GM18502 (cell line): ENCODE results near the gene CCDC70.

ENCODE experiments used
- ATAC-seq: cut with Tn5 transposase; IDR thresholded peaks from one replicate; pipeline ENCODE4 v1.9.1; 2021; ENCODE audit warnings: mild to moderate bottlenecking; ENCODE audit not compliant: unreplicated experiment, poor library complexity

CCDC70 gene

GRCh38 chr13:51856027-51856736 is 5.6 kb upstream of the CCDC70 start:
- ATAC-seq: no peak

GRCh38 chr13:51856998-51857397 is 4.8 kb upstream of the CCDC70 start:
- no peak for ATAC-seq

DNA sequence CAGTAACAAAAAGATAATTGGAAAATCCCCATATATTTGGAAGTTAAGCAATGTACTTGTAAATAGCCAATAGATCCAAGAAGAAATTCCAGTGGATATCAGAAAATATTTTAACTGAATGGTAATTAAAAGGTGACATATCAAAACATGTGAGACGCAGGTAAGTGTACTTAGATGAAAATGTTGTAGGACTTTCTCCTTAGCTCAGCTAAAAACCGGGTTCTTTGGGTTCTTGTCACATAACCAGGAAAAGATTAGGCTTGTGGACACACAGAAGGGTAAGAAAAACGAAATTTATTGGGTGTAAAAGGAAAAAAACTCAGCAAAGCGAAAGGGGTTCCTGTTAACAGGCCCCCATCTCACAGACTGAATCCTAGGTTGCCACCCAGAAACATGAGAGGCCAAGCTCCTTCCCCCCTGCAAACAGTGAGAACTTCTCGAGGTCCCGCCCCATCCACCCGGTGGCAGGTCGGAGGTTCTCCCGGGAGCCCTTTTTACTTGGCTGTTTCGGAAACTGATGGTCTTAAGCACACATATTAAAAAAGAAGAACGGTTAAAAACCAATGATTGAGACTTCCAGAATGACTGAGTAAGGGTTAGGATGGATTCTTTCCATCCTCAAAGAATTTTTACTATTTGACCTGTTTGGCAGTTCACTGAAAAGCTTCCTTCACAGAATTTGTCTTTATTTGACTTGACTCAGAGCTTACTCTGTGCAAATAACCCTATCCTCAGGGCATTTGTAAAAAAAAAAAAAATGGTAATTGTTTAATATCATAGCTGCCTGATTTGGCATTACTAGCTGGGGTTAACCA is 3.1 kb upstream of the CCDC70 start:
- ATAC-seq: no peak

DNA sequence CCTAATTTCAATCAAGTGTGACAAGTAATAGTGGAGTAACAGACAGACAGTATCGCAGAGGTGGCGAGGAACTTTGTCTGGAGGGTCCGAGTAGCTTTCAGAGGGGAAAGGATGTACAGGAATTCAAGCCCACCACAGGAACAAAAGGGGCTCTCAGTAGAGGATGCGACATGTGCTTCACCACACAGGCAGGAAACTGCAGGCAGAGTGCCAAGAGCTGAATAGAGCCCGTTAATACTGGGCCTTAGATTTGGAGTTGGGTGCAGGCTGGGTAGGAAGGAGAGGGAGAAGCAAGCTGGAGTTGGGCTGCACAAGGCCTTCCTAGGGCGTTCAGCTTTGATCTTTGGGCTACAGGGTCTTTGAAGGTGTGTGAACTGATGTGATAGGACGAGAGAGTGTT is 1.2 kb downstream of the CCDC70 start:
- no peak for ATAC-seq

GRCh38 chr13:51865838-51866237 is 4.1 kb downstream of the CCDC70 start:
- ATAC-seq: no peak

DNA sequence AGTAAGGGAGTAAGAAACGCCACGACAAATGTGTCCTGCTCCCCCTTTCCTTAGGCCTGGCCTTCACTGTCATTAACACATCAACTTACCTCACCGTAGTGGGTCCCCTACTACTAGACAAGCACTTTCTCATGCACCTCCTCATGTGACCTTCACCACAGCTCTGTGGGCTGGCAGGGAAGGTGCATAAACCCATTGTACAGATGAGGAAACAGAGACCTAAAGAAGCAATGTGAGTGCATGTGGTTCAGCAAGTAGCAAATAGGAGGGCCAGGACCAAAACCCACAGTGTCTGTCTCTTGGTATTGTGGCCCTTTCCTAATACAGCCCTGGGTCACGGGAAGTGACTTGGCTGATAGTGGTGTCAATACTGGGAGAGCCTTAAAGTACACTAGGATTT is 5.3 kb downstream of the CCDC70 start:
- no peak for ATAC-seq

- no peak for ATAC-seq
Measured at GRCh38 chr13:51869916-51870315, 8.1 kb downstream of the CCDC70 start.

GRCh38 chr13:51870616-51871015 is 8.8 kb downstream of the CCDC70 start:
- no peak for ATAC-seq

GRCh38 chr13:51873117-51873798 is 11.5 kb downstream of the CCDC70 start:
- ATAC-seq: no peak

DNA sequence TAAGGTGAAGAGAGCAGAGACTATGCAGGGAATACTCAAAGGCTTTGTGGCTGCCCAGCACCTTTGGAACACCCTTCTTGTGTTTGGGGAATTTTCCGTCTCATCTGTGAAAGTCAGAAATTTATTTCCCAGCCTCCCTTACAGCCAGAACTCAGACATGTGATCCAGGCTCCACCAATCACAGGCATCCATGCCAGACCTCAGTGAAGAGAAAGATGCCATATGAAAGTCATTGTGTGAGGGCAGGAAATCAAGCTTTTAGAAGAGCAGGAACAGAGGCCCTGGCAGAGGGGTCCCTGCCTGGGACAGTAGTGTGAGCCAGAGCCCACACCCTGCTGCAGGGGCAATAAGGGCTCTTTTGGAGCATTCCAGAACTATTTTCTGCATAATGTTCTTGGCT is 12.1 kb downstream of the CCDC70 start:
- ATAC-seq: no peak

DNA sequence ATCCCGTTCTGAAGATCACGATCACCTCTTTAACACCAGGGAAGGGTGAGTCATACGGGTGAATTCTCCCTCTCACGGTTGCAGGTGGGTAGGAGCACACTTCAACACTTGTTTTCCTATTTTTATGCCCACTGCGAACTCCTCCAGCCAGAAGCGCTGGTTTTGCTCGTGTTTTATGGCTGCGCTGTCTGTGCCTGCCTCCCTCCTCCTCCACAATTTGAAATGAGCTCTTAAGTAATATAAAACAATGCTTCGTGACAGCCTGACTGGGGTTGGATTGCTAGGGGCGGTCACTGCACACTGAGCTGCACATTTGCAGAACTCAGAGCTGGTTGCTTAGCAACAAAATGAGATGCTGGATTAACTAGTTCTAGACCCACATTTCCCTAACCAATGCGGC is 12.9 kb downstream of the CCDC70 start:
- ATAC-seq: no peak

GRCh38 chr13:51879133-51879532 is 17.4 kb downstream of the CCDC70 start:
- ATAC-seq: no peak

- no peak for ATAC-seq
Measured at GRCh38 chr13:51881296-51881695, 19.5 kb downstream of the CCDC70 start.

DNA sequence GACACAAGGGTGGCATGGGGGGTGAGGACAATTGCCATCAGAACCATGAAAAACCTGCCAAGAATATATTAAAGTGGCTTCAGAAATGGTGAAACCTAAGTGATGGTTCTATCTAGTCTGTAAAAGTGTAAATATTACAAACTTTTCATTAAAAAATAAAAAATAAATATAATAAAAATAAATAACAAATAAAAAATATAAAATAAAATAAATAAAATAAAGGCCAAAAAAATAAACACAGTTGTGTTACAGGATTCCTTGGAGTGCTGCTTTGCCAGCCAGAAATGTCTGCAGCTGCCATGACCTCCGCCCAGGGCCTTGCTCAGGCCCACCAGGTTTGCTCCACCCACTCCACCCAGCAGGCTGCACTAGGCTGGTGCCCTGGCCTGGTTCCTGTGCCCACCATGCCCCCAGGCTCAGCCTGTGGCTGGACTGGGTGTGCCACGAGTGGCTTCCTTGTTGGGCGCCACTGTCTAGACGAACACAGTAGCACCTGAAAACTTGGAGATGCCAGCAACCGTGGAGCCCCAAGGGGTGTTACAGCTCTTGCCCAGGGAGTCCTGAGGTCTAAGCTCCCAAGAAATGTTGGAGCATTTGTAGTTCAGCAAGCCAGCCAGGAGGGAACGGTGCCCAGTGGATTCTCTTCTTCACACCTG is 20.9 kb downstream of the CCDC70 start:
- no peak for ATAC-seq

DNA sequence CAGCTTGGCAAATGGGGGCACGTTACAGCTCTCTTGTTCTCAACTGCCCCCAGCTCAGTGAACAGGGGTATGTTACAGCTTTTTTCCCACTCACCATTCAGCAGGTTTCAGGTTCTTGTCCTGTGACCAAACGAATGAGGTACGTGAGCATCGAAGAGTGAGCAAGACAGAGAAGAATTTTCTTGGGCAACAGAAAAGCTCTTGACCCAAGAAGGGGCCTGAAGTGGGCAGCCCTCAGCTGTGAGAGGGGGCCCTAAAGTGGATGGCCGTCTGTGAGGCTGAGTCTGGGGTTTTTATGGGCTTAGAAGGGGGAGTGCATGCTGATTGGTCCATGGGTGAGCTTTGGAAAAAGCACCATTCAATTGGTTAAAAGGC is 21.4 kb downstream of the CCDC70 start:
- no peak for ATAC-seq

DNA sequence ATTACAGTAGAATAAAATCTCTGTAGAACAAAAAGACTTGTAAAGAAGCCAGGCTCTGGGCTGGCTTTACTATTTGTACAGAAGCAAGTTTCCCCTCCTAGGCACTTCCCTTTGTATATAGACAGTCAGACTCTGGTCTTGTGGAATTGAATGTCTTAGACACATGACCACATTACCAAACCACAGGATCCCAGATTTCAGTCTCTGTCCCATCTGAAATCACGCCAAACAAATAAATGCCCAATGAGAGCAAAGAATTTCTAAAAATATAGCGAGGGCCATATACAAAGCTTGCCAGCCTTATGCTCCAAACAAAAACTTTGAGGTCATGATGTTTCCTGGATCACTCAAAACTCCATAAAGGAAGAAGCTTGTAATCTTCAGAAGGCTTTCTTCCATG is 23.9 kb downstream of the CCDC70 start:
- no peak for ATAC-seq

- ATAC-seq: no peak
Measured at GRCh38 chr13:51887468-51887867, 25.7 kb downstream of the CCDC70 start.

- ATAC-seq: no peak
Measured at GRCh38 chr13:51892657-51893056, 30.9 kb downstream of the CCDC70 start.

GRCh38 chr13:51894239-51894638 is 32.5 kb downstream of the CCDC70 start:
- ATAC-seq: no peak

GRCh38 chr13:51895906-51896888 is 34.4 kb downstream of the CCDC70 start:
- peak; percentile 77 for ATAC-seq
